Stimulated activated CD8-positive, alpha-beta memory T cell treated with anti-CD3 and anti-CD28 coated beads, Interleukin-7, amount 100 ng/mL, for 4 hours (primary cell): ENCODE measurements around the gene ADGRD1.
"Not testable (repeated sequence)": the region's sequence is repeated elsewhere in the genome, so short reads cannot be mapped to it uniquely, and the experiment has no call there.

ENCODE experiments used
- DNase-seq, 2 donors: peaks; one replicate each; pipeline ENCODE4 v3.0.0-alpha.2; 2020; ENCODE audit warnings: low read depth in 2 of 2

ADGRD1 gene

DNA sequence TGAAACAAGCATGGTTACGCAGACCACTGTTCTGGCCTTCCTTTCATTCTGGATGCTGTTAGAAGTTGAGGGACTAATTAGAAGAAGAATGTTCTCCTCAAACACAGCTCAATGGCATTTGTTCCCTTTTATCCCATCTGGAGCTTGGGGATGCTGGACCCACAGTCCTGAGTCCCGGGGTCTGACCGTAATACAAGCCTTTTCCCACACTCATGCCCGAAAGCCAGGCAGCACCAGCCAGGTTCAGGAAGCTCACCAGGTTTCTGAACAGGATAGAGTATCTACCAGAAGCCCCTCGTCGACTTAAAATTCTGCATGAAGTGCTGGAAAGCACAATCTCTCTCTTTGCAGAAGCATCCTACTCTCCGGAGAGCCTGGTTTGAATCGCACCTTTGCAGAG, 165.6 kb downstream of the ADGRD1 start:
- not testable (repeated sequence) for DNase-seq

DNA sequence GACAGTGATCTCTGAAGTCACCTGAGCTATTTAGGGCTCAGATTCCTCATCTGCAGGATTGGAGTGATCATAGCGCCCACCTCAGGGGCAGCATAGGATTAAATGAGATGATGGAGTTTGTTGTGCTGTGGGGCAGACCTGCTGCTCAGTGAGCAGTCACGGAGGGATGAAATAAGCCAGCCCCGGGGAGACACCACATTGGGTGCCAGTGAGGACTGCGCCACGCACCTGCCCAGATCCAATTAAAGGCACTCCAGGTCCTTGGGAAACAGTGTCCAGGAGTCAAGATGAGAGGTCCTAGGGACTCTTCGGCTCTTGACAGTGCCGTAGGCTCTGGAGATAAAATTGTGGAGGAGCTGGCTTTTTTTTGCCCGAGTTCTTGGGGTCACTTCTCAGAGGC, 166.2 kb downstream of the ADGRD1 start:
- no peak for DNase-seq

GRCh38 chr12:131120831-131121271, 167.1 kb downstream of the ADGRD1 start:
- DNase-seq, result no peak

DNA sequence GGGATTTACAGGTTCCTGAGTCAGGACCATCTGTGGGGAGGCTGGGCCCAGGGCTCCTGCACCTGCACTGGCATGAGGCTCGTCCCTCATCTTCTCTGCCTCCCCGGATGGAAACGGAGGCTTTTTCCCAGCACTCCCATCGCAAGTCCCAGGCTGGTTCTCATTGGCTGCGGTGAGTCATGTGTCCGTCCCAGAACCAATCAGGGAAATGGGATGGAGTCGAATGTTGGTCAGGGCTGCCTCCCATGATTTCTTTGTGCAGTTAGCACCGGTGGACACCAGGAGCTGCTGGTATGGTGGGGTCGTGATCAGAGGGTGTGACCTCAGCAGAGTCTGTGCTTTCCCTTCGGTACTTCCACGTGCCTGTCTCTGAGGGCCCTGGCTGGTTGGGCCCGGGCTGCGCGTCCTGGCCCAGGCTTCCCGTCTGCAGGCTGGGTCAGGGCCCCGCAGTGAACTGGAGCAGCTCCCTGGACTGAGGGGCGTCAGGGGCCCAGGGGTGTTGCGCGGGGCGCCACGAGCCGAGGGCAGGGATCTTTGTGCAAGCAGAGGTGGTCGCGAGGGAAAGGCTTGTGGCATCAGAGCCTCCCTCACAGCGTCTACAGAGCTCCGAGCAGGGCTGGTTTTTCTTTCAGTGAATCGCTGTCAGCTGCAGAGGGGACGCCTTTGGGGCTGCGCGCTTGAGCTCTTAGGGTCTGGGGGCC, 168.1 kb downstream of the ADGRD1 start:
- no peak for DNase-seq

DNA sequence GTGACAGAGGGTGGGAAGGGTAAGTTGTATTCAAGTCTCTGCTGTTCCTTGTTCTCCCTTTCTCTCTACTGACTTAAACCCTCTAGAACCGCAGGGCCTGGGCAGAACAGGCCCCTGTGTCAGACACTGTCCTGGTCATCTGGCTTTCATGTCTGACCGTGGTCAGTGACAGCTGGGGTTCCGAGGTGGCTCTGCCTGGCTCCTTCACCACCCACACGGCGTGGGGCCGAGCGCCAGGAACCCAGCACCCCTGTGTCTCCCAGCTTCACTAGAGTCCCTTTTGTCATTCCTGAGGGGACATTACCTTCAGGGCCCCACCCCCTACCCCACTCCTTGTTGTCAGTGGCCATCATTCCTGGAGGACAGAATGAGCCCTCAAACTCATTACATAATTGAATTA, 168.9 kb downstream of the ADGRD1 start:
- no peak for DNase-seq

DNA sequence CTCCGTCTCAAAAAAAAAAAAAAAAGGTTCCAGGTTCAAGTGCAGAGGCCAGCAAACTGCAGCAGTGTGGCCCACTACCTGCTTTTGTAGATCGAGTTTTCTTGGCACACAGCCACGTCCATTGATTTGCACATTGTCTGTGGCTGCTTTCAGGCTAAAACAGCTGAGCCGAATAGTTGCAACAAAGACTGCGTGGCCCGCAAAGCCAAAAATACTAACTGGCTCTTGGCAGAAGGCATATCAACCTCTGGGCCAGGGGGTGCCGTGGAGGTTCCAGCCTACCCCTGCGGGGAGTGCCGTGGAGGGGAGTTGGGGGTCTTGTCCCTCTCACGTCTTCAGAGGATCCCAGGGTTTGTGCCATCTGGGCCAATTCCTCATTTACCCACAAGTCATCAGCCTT, 170.1 kb downstream of the ADGRD1 start:
- no peak for DNase-seq

DNA sequence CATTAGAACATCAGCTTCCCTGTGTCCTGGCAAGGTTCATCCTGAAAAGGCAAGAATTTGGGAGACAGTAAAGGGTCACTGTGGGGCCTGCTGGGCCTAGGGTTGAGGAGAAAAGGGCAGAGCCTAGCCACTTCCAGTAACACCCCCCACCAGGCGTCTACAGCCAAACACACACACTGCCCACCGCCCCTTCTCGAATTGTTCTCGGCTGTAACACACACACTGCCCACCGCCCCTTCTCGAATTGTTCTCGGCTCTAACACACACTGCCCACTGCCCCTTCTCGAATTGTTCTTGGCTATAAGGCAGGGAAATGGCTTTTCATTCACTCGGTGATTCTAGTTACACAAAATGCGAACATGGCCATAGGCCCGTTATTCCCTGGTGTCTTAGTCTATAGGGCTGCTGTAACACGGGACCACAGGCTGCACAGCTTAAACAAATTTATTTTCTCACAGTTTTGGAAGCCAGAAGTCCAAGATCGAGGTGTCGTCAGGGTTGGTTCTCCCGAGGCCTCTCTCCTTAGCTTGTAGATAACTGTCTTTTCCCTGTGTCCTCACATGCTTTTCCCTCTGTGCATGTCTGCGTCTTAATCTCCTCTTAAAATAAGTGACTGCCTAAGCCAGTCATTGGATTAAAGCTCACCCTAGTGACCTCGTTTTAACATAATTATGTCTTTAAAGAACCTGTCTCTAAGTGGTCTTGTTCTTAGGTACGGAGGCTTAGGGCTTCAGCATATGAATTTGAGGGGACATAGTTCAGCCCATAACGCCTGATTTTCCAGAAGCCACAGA, 171.0 kb downstream of the ADGRD1 start:
- DNase-seq, result no peak

DNA sequence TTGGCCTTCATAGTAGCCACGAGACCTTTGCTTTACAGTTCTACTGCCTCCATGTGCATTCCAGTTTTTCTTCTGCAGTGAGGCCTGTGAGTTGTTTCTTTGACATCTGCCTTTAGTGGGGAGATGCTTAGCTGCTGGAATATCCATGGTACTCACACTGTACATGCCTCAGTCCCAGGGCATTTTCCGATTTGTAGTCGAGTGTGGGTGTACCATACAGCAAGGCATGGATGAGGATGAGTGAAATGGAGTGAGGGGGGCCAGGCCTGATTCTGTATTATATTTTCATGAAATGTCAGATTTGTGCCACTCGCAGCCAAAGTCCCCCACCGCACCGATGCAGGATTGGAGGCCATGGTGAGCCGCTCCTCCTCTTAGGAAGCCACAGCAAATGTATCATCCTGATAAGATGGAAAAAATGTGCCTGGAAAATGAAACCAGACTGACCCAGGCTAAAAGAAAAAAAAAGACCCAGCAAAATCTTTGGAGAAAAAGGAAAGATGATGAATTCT, 173.0 kb downstream of the ADGRD1 start:
- DNase-seq, result no peak

- DNase-seq, result no peak
Measured at GRCh38 chr12:131128556-131128955, 174.8 kb downstream of the ADGRD1 start.

- not testable (repeated sequence) for DNase-seq
Measured at GRCh38 chr12:131128966-131129619, 175.4 kb downstream of the ADGRD1 start.

GRCh38 chr12:131129839-131130238, 176.1 kb downstream of the ADGRD1 start:
- DNase-seq, result no peak

- DNase-seq, result no peak
Measured at GRCh38 chr12:131130311-131130911, 176.7 kb downstream of the ADGRD1 start.

- no peak for DNase-seq
Measured at GRCh38 chr12:131131077-131131807, 177.5 kb downstream of the ADGRD1 start.

DNA sequence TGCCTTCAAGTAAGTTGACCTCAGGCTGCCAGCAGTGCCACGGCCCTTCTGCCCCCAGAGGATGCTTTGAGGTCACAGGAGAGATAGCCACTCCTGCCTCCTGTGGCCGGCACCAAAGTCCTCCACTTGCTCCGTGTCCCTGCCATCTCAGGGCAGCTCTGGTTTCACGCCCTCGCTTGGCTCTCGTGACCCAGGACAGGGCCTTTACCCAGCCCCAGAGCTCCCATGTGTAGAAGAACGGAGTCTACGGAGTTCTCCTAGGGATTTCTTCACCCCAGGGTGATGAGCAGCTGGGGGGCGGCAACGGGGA, 178.1 kb downstream of the ADGRD1 start:
- DNase-seq, result no peak

GRCh38 chr12:131132118-131132892, 178.6 kb downstream of the ADGRD1 start:
- DNase-seq, result peak; percentile 49 to 51

DNA sequence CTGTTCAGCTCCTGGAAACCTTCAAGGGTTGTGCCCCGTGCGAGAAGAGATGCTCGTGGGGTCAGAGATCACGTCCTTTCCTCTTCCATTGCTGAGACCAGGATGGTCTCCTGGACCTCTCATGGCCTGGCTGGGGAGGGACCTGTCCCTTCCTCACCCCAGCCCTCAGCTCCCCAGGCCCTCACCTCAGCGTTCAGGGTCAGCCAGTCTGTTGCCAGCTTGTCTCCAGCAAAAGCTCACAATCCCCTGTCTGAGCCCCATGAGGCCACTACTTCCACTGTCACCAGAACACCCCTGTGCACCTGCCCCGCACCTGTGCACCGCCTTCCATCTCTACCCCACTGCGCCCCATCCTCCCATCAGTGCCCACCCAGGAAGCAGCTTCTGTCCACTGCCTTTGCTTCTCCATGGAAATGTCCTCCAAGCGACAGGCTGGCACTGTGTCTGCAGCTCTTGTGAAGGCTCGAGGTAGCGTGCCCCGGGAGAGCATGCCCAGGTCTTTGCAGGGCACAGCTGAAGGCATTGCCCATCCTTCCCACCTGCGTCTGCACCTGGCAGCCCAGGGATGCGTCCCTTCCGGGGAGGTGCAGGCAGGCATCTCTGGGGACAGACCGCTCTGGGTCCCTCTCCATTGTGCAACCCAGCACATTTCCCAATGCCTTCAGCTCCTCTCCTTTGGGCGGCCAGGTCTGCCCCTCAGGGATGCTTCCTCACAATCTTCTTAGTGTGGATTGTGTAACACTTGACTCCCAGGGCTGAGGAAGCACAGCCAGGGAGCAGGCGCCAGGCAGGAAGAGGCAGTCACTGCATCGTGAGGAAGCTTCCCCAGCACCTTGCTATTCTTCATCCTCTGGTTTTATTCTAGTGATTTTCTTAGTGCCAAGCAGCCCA, 179.6 kb downstream of the ADGRD1 start:
- no peak for DNase-seq

DNA sequence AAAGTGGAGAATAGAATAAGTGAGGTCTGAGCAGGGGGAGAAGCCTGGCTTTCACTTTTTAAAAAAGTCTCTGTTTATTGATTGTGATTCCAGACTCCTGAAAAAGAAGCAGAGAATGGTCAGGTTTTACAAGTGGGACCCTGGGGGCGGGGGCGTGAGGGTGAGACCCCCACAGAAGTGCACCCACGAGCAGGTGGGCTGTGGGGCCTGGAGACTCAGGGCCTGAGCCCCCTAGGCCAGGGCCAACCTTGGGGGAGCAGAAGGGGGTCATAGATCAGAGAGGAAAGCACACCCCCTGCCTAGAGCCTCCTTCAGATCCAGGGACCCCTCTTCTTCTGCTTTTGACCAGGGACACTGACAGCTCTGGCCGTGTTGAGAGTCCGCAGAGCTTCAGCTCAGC, 180.3 kb downstream of the ADGRD1 start:
- DNase-seq, result no peak

DNA sequence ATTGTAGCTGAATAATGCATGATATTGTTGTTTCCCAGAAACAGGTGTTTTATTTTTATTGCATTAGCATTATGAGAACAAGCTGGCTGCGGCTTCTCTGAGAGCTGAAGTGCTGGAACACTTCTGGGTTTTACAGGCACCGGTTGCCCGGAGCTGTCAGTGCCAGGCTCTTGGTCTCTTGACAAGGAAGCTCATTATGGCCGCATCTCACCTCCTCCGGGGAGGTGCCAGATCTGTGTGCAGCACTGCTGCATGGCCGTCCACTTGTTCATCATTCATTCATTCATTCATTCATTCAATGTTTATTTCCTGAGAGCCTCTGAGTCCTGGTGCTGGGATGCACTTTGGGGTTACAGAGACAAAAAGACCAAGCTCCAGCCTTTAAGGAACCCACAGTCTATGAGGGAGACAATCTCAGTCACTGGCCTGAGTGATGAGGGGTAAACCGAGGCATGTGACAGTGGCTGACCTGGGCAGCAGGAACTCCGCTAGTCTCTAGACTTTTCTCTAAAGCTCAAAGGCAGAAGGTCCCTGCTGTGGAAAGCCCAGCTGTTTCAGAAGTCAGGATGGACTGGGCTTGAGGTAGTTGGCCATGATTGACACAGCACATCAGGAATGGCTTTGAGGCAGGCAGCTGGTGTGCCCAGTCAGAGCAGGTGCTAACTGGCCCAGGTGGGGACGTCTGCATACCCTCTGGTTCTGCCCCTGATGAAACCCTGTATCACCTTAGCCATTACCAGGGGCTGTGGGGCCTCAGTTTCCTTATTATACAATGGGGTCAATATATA, 181.0 kb downstream of the ADGRD1 start:
- DNase-seq, result no peak

DNA sequence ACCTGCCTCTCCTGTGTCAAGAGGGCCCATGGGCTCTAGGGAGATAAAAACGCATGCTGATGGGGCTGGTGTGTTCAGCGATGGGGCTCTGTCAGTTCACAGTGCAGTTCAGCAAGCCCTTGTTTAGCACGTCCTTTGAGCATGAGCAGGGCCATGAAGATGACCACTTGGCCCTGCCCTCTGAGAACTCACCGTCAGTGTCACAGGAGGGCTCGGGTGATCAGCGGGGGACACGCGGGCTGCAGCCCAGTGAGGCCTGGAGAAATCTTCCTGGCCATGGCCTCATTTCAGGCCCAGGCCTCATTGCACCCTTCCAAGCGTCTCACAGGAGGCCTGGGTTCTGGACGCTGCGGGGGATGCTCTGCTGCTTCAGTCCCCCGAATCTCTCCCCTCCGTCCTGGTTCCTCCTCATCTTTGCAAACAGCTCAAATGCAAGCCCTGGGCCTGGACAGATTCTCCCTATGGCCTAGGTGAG, 181.6 kb downstream of the ADGRD1 start:
- DNase-seq, result no peak
